Hematopoietic multipotent progenitor cell (in vitro differentiated cells): ENCODE data around the gene OR2M7. TPM values are rescaled to one million over a fixed set of nuclear protein-coding genes. Genes with fewer than 3 reads are reported as not detected.
"Not testable (repeated sequence)": the region's sequence is repeated elsewhere in the genome, so short reads cannot be mapped to it uniquely, and the experiment has no call there.

ENCODE experiments used
- DNase-seq, 3 donors: peaks; one replicate each; pipeline ENCODE4 v3.0.0-alpha.2; 2011 to 2015; ENCODE audit warnings: low read depth in 2 of 3, low spot score in 2 of 3
- total RNA-seq: library from RNA; depleted of rRNA; stranded (reverse); fragments of >200 nt; gene quantifications from one replicate; pipeline ENCODE4 v1.2.3, GENCODE V29; 2012

The OR2M7 gene
- not detected for total RNA-seq

- DNase-seq: no peak
Observed at GRCh38 chr1:248324468-248324867, at the start of gene OR2M7. TSS of gene OR2M7 (minus strand) at chr1:248324568. CDS start at chr1:248324568, 0 bp downstream.

GRCh38 chr1:248373761-248374160, 49.4 kb upstream of the OR2M7 start:
- no peak for DNase-seq

GRCh38 chr1:248372394-248372793, 48.0 kb upstream of the OR2M7 start:
- DNase-seq: peak in 1 of 3 donors; percentile 54

- no peak for DNase-seq
Observed at GRCh38 chr1:248366609-248367008, 42.2 kb upstream of the OR2M7 start.

- no peak for DNase-seq
Observed at GRCh38 chr1:248361121-248361715, 36.9 kb upstream of the OR2M7 start, which contains the start of gene OR2T4. TSS of gene OR2T4 (plus strand) at chr1:248361665. CDS start at chr1:248361665, 0 bp downstream.

- no peak for DNase-seq
Observed at GRCh38 chr1:248359415-248359814, 35.0 kb upstream of the OR2M7 start.

- no peak for DNase-seq
Observed at GRCh38 chr1:248348475-248348874, 24.1 kb upstream of the OR2M7 start, which contains the start of gene OR14C36. TSS of gene OR14C36 (plus strand) at chr1:248348775. CDS start at chr1:248348775, 0 bp downstream.

- no peak for DNase-seq
Observed at GRCh38 chr1:248343451-248343850, 19.1 kb upstream of the OR2M7 start.

GRCh38 chr1:248316796-248317195, 7.6 kb downstream of the OR2M7 start:
- DNase-seq: no peak

GRCh38 chr1:248306740-248307139, 17.6 kb downstream of the OR2M7 start:
- DNase-seq: not testable (repeated sequence)

GRCh38 chr1:248306103-248306502, 18.3 kb downstream of the OR2M7 start:
- DNase-seq: no peak

- DNase-seq: not testable (repeated sequence)
Observed at GRCh38 chr1:248305672-248306071, 18.7 kb downstream of the OR2M7 start.

- DNase-seq: no peak
Observed at GRCh38 chr1:248303324-248303723, 21.0 kb downstream of the OR2M7 start, which contains the start of gene OR2T12. TSS of gene OR2T12 (minus strand) at chr1:248303424. CDS start at chr1:248295578, 7,846 bp downstream.

GRCh38 chr1:248288391-248288790, 36.0 kb downstream of the OR2M7 start:
- peak in 2 of 3 donors; percentile 11 to 64 for DNase-seq

- no peak for DNase-seq
Observed at GRCh38 chr1:248277876-248278275, 46.5 kb downstream of the OR2M7 start, which contains the start of gene OR2T33. TSS of gene OR2T33 (minus strand) at chr1:248277976. CDS start at chr1:248273814, 4,162 bp downstream.

Other genes starting within 250 kb of the OR2M7 start
- 3.8 TPM for gene OR2L13, start 229.4 kb downstream of the OR2M7 start, total RNA-seq
- 0.54 TPM for gene OR2M5, start 179.4 kb downstream of the OR2M7 start, total RNA-seq
- 0.27 TPM for gene OR2M2, start 149.7 kb downstream of the OR2M7 start, total RNA-seq
- gene OR2M3, start 127.3 kb downstream of the OR2M7 start, total RNA-seq: 0.27 TPM
- under 0.01 TPM for gene OR2M4, start 93.2 kb downstream of the OR2M7 start, total RNA-seq
- 7.0 TPM for gene OR2T33, start 46.6 kb downstream of the OR2M7 start, total RNA-seq
- gene OR2T12, start 21.1 kb downstream of the OR2M7 start, total RNA-seq: not detected
- gene OR14C36, start 24.2 kb upstream of the OR2M7 start, total RNA-seq: not detected
- gene OR2T4, start 37.1 kb upstream of the OR2M7 start, total RNA-seq: under 0.01 TPM
- gene OR2T6, start 51.2 kb upstream of the OR2M7 start, total RNA-seq: under 0.01 TPM
- under 0.01 TPM for gene OR2T1, start 78.5 kb upstream of the OR2M7 start, total RNA-seq
- under 0.01 TPM for gene OR2T2, start 121.1 kb upstream of the OR2M7 start, total RNA-seq
- under 0.01 TPM for gene OR2T3, start 148.8 kb upstream of the OR2M7 start, total RNA-seq
- not detected for gene OR2T5, start 164.0 kb upstream of the OR2M7 start, total RNA-seq
- gene OR2G6, start 183.5 kb upstream of the OR2M7 start, total RNA-seq: not detected
- not detected for gene OR2T29, start 238.2 kb upstream of the OR2M7 start, total RNA-seq